Measurements from ENCODE around the gene IL17RD.

The IL17RD gene

GRCh38 chr3:57154470-57155309 is 10.5 kb downstream of the IL17RD start:
- in situ Hi-C loops (cut with MboI; ENCODE audit: low pct_unique_long_range_greater_than_20kb, low sequenced_read_pairs, unreplicated experiment): no loop called here
- TF ChIP-seq CTCF (IDR thresholded peaks at IDR 0.05; ENCODE audit: extremely low read depth, insufficient read depth, missing control alignments): no peak
- DNase-seq (ENCODE audit: low spot score): no peak

DNA sequence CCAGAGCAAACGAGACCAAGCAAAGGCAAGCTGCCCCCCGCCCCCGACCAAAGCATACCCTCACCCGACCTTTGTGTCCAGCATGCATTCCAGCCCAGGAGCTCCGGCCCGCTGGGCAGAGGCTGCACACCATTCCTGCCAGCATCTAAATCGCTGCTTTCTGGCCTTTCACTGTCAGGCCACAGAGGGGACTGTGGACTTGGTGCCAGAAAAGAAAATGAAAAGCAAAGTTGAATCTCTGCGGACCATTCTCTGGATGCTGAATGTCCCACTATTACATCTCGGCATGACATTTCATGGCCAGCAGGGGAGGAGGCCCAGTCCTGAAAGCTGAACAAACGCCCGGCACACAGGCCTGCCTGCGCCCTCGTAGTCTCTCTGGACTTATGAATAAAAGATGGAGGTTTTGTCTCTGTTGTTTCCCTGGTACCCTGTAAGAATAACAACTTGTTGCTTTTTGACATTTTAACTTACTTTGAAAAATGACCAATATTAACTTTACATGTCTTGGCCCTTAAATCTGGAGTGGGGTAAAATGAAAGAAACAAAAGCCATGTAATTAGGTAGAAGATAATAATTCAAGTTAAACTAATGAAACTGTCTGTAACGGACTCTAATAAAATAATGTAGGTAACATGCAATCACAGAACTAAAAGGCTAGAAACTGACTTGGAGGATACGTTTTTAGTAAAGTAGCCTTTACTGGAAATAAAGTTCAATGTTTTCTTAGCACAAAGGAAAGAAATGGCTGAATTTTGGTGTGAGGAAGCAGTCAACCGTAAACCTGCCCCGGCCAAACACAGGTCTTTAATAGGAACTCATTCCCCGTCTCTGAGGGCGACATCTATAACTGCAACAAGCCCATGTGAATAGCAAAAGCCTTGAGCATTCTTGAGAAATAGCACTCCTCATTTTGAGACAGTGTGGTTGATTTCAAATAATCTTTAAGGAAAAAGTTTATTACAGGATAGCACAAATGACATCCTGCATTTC is 12.7 kb downstream of the IL17RD start:
- TF ChIP-seq CTCF (IDR thresholded peaks at IDR 0.05; ENCODE audit: extremely low read depth, insufficient read depth, missing control alignments): no peak
- DNase-seq (ENCODE audit: low spot score): no peak
- in situ Hi-C loops (cut with MboI; ENCODE audit: low pct_unique_long_range_greater_than_20kb, low sequenced_read_pairs, unreplicated experiment): no loop called here

- no peak for TF ChIP-seq CTCF (IDR thresholded peaks at IDR 0.05; ENCODE audit: extremely low read depth, insufficient read depth, missing control alignments)
- in situ Hi-C loops (cut with MboI; ENCODE audit: low pct_unique_long_range_greater_than_20kb, low sequenced_read_pairs, unreplicated experiment): no loop called here
- no peak for DNase-seq (ENCODE audit: low spot score)
These were observed 13.4 kb downstream of the IL17RD start for GRCh38 chr3:57151749-57152148.

GRCh38 chr3:57151021-57151449 is 14.1 kb downstream of the IL17RD start:
- no peak for DNase-seq (ENCODE audit: low spot score)
- no peak for TF ChIP-seq CTCF (IDR thresholded peaks at IDR 0.05; ENCODE audit: extremely low read depth, insufficient read depth, missing control alignments)
- in situ Hi-C loops (cut with MboI; ENCODE audit: low pct_unique_long_range_greater_than_20kb, low sequenced_read_pairs, unreplicated experiment): no loop called here

DNA sequence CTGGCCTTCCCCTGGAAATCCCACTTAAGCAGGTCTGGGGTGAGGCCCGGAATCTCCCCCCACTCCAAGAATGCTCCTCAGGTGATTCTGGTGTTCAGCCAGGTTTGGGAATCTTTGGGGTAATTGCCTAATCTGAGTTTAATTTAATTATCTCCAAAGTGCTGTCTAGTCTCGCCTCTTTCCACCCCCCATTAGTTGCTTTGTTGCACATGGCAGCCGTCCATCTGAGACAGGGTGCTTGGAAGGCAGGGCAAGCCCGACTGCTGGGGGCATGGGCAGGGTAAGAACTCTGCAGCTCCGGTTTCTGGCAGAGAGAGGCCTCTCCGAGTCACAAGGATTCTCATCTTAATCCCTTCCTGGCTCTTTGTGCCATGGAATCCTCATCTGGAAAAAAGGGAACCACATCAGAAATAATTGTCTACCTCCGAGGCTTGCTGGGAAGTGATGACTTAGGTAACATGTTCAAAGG is 15.0 kb downstream of the IL17RD start:
- no peak for TF ChIP-seq CTCF (IDR thresholded peaks at IDR 0.05; ENCODE audit: extremely low read depth, insufficient read depth, missing control alignments)
- in situ Hi-C loops (cut with MboI; ENCODE audit: low pct_unique_long_range_greater_than_20kb, low sequenced_read_pairs, unreplicated experiment): no loop called here
- no peak for DNase-seq (ENCODE audit: low spot score)

GRCh38 chr3:57147071-57147470 is 18.1 kb downstream of the IL17RD start:
- DNase-seq (ENCODE audit: low spot score): no peak
- no peak for TF ChIP-seq CTCF (IDR thresholded peaks at IDR 0.05; ENCODE audit: extremely low read depth, insufficient read depth, missing control alignments)
- in situ Hi-C loops (cut with MboI; ENCODE audit: low pct_unique_long_range_greater_than_20kb, low sequenced_read_pairs, unreplicated experiment): no loop called here

Measured in GM13977 (cell line).